ENCODE measurements around the gene PLCB3.

DNA sequence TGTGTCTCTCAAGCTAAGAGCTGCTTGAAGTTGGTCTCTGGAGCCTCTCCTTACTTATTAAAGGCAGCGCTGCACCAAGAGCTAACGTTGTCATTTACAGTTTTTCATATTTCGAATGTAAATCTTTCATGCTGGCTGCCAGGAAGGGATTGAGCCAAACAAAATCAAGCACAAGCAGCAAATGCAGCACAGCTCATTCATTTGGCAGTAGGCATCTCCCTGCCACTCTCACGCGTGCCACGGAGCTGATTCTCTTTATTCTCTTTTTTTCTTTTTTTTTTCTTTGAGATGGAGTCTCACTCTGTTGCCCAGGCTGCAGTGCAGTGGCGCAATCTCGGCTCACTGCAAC is 18.4 kb upstream of the PLCB3 start:
- no peak for TF ChIP-seq CTCF (IDR thresholded peaks at IDR 0.05)
- TF ChIP-seq TCF7L2 (IDR thresholded peaks at IDR 0.05; ENCODE audit: low read depth, low read length), result no peak
- TF ChIP-seq POLR2AphosphoS5 (IDR thresholded peaks at IDR 0.05; ENCODE audit: low read depth, low read length), result no peak

All from Panc1 (cell line).